ENCODE measurements around the gene ZNF768.

GRCh38 chr16:30562021-30562420 lies 35.7 kb upstream of the ZNF768 start:
- TF ChIP-seq POLR2AphosphoS5 (IDR thresholded peaks at IDR 0.05) (no peak), CTCF (IDR thresholded peaks at IDR 0.05) (no peak)

Measured in breast epithelium (tissue), 3 donors.